Stimulated activated CD8-positive, alpha-beta memory T cell treated with anti-CD3 and anti-CD28 coated beads, Interleukin-4, amount 100 ng/mL, for 48 hours (primary cell): ENCODE data around the gene NTHL1.

Source experiments
- DNase-seq: peaks from one replicate; pipeline ENCODE4 v3.0.0-alpha.2; 2020

The NTHL1 gene

DNA sequence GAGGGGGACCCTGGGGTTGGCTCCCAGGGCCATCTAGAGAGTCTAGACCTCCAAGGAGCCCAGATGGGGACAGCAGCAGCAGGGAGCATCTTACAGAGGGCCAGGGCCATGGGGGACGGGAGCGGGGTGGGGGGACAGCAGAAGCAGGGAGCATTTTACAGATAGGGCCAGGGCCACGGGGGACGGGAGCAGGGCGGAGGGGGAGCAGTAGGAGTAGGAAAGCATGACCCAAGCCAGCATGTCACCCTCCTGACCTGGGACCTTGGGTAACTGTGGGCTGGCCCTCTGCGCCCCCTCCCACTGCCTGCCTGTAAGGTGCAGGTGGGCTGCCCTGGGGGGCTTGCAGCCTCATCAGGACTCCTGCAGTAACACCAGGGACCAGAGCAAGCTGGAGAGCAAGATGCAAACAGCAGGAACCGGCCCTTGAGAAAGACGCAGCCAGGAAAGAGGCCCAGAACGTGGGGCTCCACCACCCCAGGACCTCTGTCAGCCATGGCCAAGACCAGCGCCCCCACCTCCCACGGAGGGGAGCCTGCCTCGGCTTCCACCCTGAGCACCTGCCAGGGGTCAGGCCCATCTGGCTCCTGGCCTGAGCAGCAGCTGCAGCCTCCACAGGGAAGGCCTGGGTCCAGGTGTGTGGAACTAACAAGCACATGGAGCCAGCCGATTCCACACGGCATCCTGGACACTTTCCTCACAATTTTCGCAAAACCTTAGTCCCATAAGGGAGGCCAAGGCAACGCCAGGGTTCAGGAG lies 40.4 kb downstream of the NTHL1 start:
- no peak for DNase-seq

DNA sequence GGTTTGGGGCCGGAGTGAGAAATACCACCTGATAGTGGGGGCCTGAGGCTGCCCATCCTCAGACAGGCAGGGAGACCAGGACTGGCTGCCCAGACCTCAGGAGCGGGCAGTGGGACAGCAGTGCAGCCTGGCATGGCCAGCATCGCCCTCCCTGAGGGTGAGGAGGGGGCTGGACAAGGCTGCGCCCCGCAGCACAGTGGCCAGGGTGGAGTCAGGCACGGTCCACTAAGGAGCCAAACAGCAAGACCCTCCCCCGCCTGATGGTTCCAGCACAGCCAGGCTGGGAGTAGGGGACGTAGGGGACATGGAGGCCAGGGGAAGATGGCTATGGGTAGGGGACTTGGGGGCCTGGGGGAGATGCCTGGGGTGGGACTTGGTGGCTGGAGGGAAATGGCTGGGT lies 41.3 kb downstream of the NTHL1 start:
- DNase-seq = no peak

DNA sequence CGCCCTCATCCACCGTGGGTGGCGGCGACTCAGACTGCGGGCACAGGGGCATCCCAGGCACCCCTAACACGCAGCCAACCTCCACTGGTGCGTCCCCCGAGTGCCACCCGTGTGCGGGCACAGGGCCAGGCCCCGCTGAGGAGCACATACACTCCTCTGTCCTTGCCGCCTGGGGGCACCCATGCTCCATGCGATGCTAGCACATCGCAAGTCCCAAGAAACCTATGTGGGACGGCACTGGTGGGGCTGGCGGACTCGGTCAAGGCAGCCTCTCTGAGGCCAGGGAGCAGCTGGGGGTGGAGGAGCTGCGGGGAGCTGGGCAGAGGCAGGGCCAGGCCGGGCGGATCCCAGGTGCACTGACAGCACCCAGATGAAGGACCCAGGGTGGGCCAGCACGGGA lies 42.0 kb downstream of the NTHL1 start:
- DNase-seq = no peak

DNA sequence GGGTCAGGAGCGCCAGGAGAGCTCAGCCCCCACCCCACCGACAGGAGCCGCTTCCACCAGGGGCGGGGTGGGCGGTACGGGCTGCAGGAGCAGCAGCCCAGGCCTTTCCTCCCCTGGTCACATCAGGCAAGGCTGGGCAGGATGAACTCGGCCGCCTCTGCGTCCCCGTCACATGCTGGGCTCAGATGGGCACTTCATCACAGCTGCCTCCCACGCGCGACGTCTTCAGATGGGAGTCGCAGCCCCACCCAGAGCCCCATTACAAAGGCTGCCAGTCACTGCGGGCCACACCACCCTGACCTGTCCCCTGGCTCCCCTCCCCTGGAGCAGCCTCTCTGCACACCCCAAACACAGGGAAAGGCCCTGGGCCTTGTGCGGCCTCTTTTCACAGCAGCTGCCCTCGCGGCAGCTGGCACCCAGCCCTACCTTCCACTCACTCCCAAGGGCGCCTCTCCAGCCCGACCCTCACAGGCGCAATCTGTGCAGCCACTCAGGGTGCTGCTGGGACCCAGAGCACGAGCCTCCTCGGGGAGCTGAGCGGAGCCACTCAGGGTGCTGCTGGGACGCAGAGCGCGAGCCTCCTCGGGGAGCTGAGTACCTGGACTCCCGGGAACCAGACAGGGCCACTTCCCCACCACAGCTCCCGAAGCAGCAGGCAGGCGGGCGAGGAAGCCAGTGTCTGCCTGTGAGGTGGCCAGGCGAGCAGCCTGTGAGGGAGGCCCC lies 42.7 kb downstream of the NTHL1 start:
- no peak for DNase-seq

GRCh38 chr16:2003827-2004641 lies 43.6 kb downstream of the NTHL1 start:
- peak; percentile 94 for DNase-seq

GRCh38 chr16:2003231-2003826 lies 44.3 kb downstream of the NTHL1 start:
- no peak for DNase-seq

- no peak for DNase-seq
Measured at GRCh38 chr16:2002406-2003230, 45.0 kb downstream of the NTHL1 start.

DNA sequence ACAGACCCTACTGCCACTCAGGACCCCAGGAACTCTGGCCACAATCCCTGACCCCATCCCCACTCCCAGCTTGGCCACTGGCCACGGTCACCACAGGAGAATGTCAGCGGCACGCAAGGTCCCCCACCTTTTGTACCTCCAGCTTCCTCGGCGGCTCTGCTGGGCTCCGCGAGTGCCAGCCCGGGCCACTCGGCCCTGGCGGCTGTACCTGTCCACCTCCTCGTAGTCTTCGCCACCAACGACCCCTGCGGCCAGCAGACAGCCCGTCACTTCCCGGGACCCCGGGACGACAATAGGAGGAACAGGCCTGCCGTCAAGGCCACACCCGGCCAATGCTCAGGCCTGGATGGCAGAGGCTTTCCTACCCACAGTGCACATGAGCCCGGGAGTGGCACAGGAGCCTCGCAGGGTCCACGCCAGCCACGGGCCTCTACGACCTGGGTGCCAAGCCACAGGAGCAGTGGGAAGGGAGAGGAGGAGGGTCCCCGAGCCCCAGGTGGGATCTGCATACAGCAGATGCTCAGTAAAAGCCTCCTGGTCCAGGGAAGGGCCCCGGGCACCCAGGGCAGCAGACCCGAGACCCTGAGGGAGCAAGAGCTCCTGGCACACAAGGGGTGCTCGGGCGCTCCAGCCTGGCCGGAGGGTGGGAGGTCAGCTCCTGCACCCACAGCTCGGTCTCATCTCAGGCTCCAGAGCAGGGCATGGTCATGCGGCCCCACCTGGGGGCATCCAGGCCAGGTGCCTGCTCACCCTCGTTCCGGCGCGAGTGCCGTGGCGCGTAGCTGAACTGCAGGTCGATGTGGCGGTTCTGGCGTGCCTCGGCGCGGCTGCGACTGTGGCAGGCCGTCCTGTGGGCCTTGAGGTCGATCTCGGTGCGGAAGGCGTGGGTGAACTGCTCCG lies 45.9 kb downstream of the NTHL1 start:
- DNase-seq = no peak

DNA sequence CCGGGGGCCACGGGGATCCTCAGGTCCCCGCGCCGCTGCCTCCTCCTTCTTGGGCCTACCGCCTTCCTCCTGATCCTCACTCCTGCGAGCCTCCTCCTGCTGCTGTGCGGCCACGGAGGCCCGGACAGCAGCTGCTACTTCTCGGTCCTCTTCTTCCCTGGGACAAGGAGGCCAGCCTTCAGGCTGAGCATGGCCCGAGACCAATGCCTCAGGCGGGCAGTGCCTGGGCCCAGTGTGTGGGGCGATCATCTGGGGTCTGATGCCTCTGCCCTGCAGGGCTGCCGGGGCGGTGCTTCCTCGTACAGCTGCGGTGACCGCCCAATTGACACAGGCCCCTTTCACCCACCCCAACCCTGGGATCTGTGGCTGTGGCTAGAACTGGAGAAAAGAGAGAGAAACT lies 46.6 kb downstream of the NTHL1 start:
- no peak for DNase-seq

DNA sequence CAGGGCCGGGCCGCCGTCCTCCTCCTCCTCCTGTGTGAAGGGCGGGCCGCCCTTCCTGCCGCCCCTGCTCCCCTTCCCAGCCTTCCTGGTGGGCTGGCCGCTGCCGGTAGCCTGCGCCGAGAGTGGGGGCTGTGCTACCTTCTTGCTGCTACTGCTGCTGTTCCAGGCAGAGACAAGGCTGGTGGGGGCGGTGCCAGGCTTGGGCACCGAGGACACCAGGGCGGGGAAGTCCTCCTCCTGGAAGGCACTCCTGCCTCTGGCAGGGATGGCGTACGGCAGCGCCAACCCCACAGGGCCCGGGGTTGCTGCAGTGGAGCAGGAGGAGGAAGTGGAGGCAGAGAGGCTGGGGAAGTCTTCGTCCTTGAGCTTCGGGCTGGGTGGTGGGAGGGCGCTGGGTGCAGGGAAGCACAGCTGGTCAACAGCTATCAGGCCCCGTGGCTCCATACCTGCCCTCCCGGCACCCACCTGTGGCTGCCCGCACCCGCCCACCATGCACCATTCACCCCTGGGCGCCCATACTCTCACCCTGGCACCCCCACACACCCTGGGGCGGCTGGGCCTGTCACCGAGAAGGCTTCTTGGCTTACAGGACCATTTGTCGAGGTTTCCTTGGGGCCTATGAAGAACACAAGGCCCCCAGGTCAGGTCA lies 47.6 kb downstream of the NTHL1 start:
- DNase-seq = no peak

GRCh38 chr16:1998852-1999801 lies 48.5 kb downstream of the NTHL1 start:
- DNase-seq = no peak

- DNase-seq = no peak
Measured at GRCh38 chr16:1998360-1998835, 49.2 kb downstream of the NTHL1 start.

DNA sequence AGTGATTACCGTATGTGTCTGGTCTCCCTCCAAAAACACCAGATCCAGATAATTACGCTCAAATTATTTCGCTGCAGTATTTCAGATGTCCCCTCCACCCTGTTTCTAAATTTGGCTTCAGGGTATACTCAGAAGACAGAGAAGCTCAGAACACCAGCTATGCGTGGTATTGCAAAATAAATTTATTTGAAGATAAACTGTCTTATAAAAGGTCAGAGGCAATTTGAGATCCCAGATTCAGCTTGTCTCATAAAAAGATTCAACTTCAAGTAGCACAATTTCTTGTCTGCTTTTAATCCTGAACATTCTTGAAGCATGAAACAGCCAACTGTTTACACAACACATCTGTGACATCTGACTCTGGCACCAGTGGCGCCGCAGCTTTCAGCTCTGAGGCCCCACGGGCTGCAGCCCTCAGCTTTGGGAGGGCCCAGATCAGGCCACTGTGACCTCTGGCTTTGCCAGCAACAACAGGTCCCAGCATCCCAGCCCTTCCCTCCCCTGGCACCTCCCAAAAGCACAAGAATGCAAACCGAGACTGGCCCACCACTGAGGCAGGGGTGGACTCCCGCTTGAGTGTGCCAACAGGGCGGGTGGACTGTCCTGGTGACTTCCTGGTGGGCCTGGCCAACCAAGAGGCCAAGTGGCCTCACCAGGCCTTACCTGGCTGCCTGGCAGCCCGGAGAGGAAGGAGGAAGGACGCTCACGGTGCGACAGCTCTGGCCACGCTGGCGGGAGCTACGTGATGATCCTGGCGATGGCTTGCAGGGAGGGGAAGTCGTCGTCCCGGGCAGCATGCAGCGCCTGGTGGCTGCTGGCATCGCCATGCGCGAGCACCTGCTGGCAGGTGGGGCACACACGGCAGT lies 49.9 kb downstream of the NTHL1 start:
- DNase-seq = no peak

DNA sequence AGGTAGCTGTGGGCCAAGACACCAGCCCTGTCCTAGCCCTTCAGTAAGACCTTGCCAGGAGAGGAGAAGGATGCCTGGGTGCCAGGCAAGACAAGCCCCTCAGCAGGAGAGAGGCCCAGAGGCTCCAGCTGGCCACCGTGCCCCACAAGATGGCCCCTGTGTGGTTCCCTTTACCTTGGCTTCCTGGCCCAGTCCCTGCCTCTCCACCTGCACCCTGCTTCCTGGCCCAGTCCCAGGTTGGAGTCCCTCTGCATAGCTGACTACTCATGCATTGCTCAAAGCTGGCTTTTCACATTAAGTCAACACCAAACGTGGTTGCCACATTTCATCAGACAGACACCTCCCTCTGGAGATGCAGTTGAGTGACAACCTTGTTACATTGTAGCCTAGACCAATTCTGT lies 53.9 kb downstream of the NTHL1 start:
- no peak for DNase-seq

- no peak for DNase-seq
Measured at GRCh38 chr16:1992704-1993317, 54.8 kb downstream of the NTHL1 start.

GRCh38 chr16:1991948-1992703 lies 55.5 kb downstream of the NTHL1 start:
- peak; percentile 99 for DNase-seq

- DNase-seq = peak; percentile 53
Measured at GRCh38 chr16:1991588-1991947, 56.1 kb downstream of the NTHL1 start.
